ENCODE results near the gene LGI2.
"Not testable (repeated sequence)": the region's sequence is repeated elsewhere in the genome, so short reads cannot be mapped to it uniquely, and the experiment has no call there.

Gene LGI2

GRCh38 chr4:25050370-25051078 is 19.8 kb upstream of the LGI2 start:
- DNase-seq, result no peak

GRCh38 chr4:25043548-25043947 is 12.8 kb upstream of the LGI2 start:
- no peak for DNase-seq

GRCh38 chr4:25033526-25033925 is 2.8 kb upstream of the LGI2 start:
- DNase-seq, result no peak

- DNase-seq, result no peak
Measured at GRCh38 chr4:25032126-25032525, 1.4 kb upstream of the LGI2 start.

GRCh38 chr4:25031077-25031621 is 403 bp upstream of the LGI2 start:
- DNase-seq, result peak in 1 of 2 donors; percentile 18

GRCh38 chr4:25029479-25030276 is 1.1 kb downstream of the LGI2 start:
- no peak for DNase-seq

- DNase-seq, result no peak
Measured at GRCh38 chr4:25028851-25029250, 1.9 kb downstream of the LGI2 start.

- DNase-seq, result no peak
Measured at GRCh38 chr4:25022766-25023165, 8.0 kb downstream of the LGI2 start.

GRCh38 chr4:25021216-25021615 is 9.5 kb downstream of the LGI2 start:
- DNase-seq, result no peak

- no peak for DNase-seq
Measured at GRCh38 chr4:25020236-25020635, 10.5 kb downstream of the LGI2 start.

- DNase-seq, result no peak
Measured at GRCh38 chr4:25019501-25019900, 11.2 kb downstream of the LGI2 start.

GRCh38 chr4:25015012-25015411 is 15.7 kb downstream of the LGI2 start:
- DNase-seq, result no peak

GRCh38 chr4:25014662-25014983 is 16.1 kb downstream of the LGI2 start:
- DNase-seq, result not testable (repeated sequence)

GRCh38 chr4:25013756-25014661 is 16.7 kb downstream of the LGI2 start:
- no peak for DNase-seq

GRCh38 chr4:25012655-25013054 is 18.1 kb downstream of the LGI2 start:
- DNase-seq, result no peak

GRCh38 chr4:25011135-25011866 is 19.4 kb downstream of the LGI2 start:
- no peak for DNase-seq

GRCh38 chr4:25007598-25007997 is 23.1 kb downstream of the LGI2 start:
- DNase-seq, result no peak

- DNase-seq, result no peak
Measured at GRCh38 chr4:25002681-25003080, 28.1 kb downstream of the LGI2 start.

- no peak for DNase-seq
Measured at GRCh38 chr4:25001509-25001908, 29.2 kb downstream of the LGI2 start.

GRCh38 chr4:25000639-25001038 is 30.1 kb downstream of the LGI2 start:
- no peak for DNase-seq

- DNase-seq, result no peak
Measured at GRCh38 chr4:24999392-25000089, 31.2 kb downstream of the LGI2 start.
